Skeletal muscle satellite cell (primary cell): Measurements from ENCODE around the gene RNF148. TPM values are rescaled to one million over a fixed set of nuclear protein-coding genes. Genes with fewer than 3 reads are reported as not detected.

Source experiments
- H3K27me3 ChIP-seq: 2 replicates; pipeline ENCODE4 v1.7.0; 2013; ENCODE audit warnings: low read length; ENCODE audit not compliant: control insufficient read depth, insufficient read depth
- H3K36me3 ChIP-seq: 2 replicates; pipeline ENCODE4 v1.7.0; 2013; ENCODE audit warnings: mild to moderate bottlenecking, control low read depth, low read length; ENCODE audit not compliant: insufficient read depth
- H3K4me1 ChIP-seq: 2 replicates; pipeline ENCODE4 v1.7.0; 2013; ENCODE audit warnings: low read length; ENCODE audit not compliant: control insufficient read depth, insufficient read depth
- H3K4me2 ChIP-seq: 2 replicates; pipeline ENCODE4 v1.7.0; 2013; ENCODE audit warnings: mild to moderate bottlenecking, low read length
- H3K4me3 ChIP-seq: 2 replicates; pipeline ENCODE4 v1.7.0; 2013; ENCODE audit warnings: low read length
- H3K9ac ChIP-seq: 2 replicates; pipeline ENCODE4 v1.7.0; 2013; ENCODE audit warnings: mild to moderate bottlenecking, low read depth, low read length, moderate library complexity
- H3K9me3 ChIP-seq: replicated peaks from 2 replicates; pipeline ENCODE4 v1.7.0; 2013; ENCODE audit warnings: mild to moderate bottlenecking, control low read depth, low read length
- small RNA-seq: library from RNA; depleted of rRNA; stranded (forward); fragments of <200 nt; gene quantifications from one replicate; pipeline ENCODE3, GENCODE V24; 2012

RNF148 gene

DNA sequence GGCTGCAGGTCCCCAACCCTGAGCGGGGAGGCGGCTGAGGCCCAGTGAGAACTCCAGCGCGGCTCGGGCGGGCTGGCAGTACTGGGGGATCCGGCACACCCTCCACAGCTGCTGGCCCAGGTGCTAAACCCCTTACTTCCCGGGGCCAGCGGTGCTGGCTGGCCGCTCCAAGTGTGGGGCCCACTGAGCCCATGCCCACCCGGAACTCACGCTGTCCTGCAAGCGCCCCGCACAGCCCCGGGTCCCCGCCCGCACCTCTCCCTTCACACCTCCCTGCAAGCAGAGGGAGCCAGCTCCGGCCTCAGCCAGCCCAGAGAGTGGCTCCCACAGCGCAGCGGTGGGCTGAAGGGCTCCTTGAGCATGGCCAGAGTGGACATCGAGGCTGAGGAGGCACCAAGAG lies 28.8 kb downstream of the RNF148 start:
- Histone ChIP-seq H3K9ac (no peak overlapping the region), H3K4me1 (peaks cover 15% of the 10 kb centered on the region), H3K9me3 (no peaks in the 10 kb centered on the region), H3K4me2 (peak overlapping the region; percentile 79), H3K4me3 (no peak overlapping the region), H3K27me3 (no peaks in the 10 kb centered on the region), H3K36me3 (no peaks in the 10 kb centered on the region)

DNA sequence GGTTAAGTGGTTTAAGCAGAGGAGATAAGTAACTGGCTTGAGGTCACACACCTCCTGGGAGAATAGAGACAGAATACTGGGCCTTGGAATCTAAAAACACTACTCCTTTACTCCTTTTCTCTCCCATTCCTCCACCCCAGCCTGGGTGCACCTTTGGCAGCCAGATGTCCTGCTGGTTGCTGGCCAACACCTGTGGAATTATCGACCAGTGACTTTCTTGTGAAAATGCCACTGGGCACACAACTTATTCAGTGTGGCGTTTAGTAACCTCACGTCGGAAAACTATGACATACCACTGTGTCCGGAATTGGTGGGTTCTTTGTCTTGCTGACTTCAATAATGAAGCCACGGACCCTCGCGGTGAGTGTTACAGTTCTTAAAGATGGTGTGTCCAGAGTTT lies 30.2 kb downstream of the RNF148 start:
- H3K4me3 ChIP-seq, result no peak overlapping the region
- no peaks in the 10 kb centered on the region for H3K9me3 ChIP-seq
- H3K4me2 ChIP-seq, result no peak overlapping the region
- peaks cover 15% of the 10 kb centered on the region for H3K4me1 ChIP-seq
- no peak overlapping the region for H3K9ac ChIP-seq
- H3K36me3 ChIP-seq, result no peaks in the 10 kb centered on the region
- H3K27me3 ChIP-seq, result no peaks in the 10 kb centered on the region

DNA sequence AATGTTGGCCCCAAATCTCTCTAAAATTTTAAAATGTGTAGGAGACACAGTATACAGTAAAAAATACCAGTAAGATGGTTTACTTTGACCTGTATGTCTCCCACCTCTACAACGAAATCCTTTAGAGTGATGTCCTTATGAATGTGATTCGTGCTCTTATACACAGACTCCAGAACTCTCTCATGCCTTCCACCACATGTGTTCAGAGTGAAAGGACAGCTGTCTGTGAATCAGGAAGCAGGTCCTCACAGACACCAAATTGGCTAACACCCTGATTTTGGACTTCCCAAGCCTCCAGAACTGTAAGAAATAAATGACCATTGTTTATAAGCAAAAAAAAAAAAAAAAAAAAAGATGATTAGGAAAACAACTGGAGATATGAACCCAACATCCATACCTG lies 39.0 kb downstream of the RNF148 start:
- Histone ChIP-seq H3K27me3 (no peaks in the 10 kb centered on the region), H3K9ac (no peak overlapping the region), H3K4me2 (no peak overlapping the region)

DNA sequence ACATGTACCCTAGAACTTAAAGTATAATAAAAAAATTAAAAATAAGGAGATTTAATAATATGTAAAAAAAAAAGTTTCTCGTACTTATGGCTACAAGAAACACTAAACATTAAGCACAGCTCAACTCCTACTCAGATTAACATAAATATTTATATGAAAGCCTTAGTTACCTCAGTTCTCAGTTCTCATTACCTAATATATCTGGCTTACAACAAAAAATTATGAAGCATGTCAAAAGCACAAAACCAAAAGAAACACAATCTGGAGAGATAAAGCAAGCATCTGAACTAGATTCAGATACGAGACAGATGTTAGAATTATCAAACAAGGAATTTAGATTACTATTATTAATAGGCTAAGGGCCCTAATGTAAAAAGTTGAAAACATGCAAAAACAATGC lies 43.9 kb downstream of the RNF148 start:
- Histone ChIP-seq H3K4me2 (no peak overlapping the region), H3K4me1 (no peaks in the 10 kb centered on the region), H3K9ac (no peak overlapping the region), H3K36me3 (no peaks in the 10 kb centered on the region), H3K9me3 (no peaks in the 10 kb centered on the region), H3K27me3 (no peaks in the 10 kb centered on the region), H3K4me3 (no peak overlapping the region)

More for the DNA sequence above, 39.0 kb downstream of the RNF148 start:
- H3K9me3 ChIP-seq, result no peaks in the 10 kb centered on the region
- no peaks in the 10 kb centered on the region for H3K36me3 ChIP-seq
- H3K4me1 ChIP-seq, result no peaks in the 10 kb centered on the region
- H3K4me3 ChIP-seq, result no peak overlapping the region

DNA sequence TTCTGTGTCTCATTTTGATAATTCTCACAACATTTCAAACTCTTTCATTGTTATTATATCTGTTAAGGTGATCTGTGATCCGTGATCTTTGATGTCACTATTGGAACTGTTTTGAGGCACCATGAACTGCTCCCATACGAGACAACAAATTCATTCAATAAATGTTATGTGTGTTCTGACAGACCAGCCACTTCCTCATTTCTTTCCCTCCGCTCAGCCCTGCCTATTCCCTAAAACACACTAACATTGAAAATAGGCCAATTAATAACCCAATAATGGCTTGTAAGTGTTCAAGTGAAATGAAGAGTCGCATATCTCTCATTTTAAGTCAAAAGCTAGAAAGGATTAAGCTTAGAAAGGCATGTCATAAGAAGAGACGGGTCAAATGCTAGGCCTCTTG lies 49.0 kb downstream of the RNF148 start:
- Histone ChIP-seq H3K27me3 (no peaks in the 10 kb centered on the region), H3K4me3 (no peak overlapping the region), H3K4me1 (peaks cover 4% of the 10 kb centered on the region), H3K4me2 (no peak overlapping the region), H3K9ac (no peak overlapping the region), H3K9me3 (no peaks in the 10 kb centered on the region), H3K36me3 (no peaks in the 10 kb centered on the region)

DNA sequence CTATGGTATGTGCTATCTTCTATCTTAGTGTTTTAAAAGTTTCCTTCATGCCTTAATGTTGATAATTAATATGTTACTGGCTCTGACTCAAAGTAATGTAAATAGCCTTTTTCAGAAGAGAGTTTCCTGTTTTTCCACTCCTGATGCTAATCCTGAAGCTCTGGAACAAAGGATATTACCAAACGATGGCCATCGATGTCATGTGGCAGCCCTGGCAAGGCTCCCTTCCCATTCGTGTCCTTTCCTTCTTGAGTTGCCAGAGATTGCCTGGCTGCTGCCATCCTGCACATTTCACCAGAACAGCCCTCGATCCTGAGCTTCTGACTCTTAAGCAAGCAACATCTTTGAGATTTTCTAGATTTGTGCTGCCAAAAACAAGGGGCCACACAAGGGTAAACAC lies 49.8 kb downstream of the RNF148 start:
- Histone ChIP-seq H3K36me3 (no peaks in the 10 kb centered on the region), H3K4me3 (no peak overlapping the region), H3K27me3 (no peaks in the 10 kb centered on the region), H3K4me1 (peaks cover 4% of the 10 kb centered on the region), H3K9ac (no peak overlapping the region), H3K9me3 (no peaks in the 10 kb centered on the region), H3K4me2 (no peak overlapping the region)

Small RNAs within 50 kb of the gene (small RNA-seq; reads per million reads assigned to genes)
- not detected for gene AC006463.1
